DMS114 treated with DMSO at 0.1 percent for 48 hours (cell line): ENCODE results near the gene SMPX.

Experiments used
- DNase-seq: peaks from one replicate; lab custom pipeline; 2025; ENCODE audit not compliant: unreplicated experiment; lab: John Stamatoyannopoulos, UW

Gene SMPX

GRCh38 chrX:21715825-21716224 lies 42.1 kb downstream of the SMPX start:
- DNase-seq: no peak

GRCh38 chrX:21715337-21715736 lies 42.6 kb downstream of the SMPX start:
- DNase-seq: no peak

DNA sequence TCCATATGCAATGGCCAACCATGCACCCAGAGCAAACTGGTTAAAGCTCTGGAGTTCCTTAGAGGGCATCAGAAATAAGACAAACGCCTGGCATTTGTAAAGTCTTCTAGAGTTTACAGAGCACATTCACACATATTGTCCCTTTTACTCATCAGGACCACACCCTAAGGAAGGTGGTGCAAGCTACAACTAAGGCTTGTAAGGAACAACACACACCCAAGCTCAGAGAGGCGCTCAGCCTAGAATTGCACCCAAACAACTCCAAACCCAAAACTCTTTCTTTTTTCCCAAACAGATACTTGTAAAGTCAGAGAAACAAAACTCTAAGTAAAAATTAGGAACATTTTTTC lies 46.1 kb downstream of the SMPX start:
- no peak for DNase-seq

- DNase-seq: no peak
Observed at GRCh38 chrX:21711129-21711847, 46.6 kb downstream of the SMPX start.

DNA sequence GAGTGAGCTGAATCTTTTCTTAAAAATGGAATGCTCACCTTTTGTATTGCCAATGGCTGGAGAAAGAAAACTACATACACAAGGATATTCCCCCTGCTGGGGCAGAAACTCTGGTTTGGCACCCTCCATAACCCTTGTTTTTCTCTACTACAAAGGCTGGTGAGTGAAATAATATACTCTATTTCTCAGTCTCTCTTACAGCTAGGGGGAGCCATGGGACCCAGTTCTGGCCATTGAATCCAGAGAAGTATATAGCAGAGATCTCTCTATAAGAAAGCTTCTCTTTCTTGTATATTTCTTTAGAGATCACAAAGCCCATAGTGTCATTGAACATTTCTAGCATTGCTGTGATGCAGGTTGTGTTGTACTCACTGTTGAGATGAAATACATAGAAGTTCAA lies 49.8 kb downstream of the SMPX start:
- DNase-seq: no peak

DNA sequence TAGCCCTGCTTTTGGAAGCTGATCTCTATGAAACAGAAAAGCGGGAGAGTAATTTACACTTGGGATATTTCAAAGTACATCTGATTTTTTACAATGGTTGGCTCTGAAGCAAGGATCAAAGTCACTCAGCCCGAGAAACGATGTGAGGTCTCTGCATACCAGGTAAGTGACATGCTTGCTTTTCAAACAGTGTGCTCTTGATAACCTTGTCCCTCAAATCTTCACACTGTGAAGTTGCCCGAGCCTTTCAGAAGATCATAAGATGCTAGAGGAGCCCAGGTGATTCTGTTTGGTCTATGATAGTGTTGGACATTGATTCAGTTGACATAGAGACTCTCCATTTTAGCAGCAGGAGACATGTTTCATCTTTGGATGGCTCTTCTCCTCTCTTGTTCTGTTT lies 52.7 kb downstream of the SMPX start:
- DNase-seq: no peak

DNA sequence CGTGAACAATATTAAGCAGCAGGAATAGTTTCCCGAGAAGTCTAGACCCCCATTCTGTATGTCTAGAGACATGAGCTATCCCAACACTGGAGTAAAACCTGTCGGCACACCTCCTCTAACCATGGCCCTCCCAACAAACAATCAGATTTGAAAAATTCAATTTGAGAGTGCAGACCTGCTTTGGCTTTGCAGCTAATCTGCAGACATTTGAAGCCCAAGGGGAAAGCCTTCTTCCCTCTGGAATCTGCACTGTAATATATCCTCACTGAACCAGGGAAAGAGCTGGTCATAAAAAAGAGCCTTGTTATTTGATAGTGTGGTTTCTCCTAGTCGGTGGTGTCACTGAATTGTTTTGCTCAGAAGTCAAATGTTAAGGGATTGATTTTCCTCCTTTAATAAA lies 55.2 kb downstream of the SMPX start:
- DNase-seq: no peak

GRCh38 chrX:21700967-21701366 lies 56.9 kb downstream of the SMPX start:
- no peak for DNase-seq

DNA sequence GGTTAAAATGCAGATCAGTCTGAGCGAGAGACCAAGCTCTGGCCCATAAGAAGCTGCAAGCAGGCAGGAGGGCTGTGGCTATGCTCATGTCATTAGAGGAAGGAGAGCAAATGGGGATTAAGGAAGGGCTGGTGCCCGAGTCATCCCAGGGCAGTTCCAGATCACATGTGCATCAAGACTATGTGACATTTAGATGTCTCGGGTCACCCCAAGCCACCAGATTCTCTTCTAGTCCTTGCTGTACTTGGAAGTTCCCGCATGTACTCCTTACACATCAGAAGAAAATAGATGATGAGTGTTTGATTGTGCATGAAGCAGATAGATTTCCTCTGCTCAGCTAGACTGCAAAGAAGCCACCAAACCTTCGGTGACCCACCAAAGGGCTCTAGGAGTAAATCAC lies 57.6 kb downstream of the SMPX start:
- no peak for DNase-seq

- DNase-seq: no peak
Observed at GRCh38 chrX:21699136-21699535, 58.8 kb downstream of the SMPX start.

GRCh38 chrX:21698272-21698671 lies 59.6 kb downstream of the SMPX start:
- DNase-seq: no peak

- DNase-seq: no peak
Observed at GRCh38 chrX:21691512-21692018, 66.4 kb downstream of the SMPX start.

DNA sequence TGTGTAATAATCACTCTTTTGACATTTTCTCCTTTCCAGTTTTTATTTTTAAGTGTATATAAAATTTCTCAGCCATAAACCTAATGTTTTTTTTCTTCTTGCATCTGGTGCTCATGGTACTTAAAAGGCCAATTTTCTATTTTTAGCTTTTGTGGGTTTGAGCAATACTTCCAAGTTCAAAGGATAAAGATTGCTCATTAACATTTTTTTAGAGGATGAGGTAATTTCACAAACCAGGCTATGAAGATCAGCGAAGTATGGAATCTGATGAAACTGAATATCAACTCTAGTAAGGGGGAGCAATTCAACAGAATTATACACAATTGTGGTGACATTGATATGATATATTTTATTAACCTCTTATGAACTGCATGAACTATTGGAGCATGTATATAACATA lies 74.0 kb downstream of the SMPX start:
- no peak for DNase-seq

DNA sequence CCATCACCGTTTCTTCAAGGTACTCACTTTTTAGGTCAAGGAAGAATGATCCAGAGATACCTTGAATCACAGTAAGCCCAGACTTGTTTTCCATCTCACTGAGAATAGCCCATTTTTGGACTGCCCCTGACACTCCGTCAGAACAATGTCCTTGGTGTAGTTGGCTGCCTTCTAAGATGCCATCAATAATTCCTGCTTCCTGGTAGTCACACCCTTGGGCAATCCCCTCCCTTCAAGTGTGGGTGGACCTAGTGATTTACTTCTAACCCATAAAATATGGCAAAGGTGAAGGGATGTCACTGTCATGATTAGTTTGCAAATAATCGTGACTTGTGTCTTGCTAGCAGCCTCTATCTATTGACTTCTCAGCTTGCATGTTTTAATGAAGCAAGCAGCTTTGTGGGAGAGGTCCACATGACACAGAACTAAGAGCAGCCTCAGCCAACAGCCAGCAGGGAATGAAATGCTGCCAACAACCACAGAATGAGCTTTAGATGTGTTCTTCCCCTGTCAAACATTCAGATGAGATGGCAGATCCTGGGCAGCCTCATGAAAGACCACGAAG lies 79.8 kb downstream of the SMPX start:
- DNase-seq: no peak

- DNase-seq: no peak
Observed at GRCh38 chrX:21675931-21676330, 82.0 kb downstream of the SMPX start.

DNA sequence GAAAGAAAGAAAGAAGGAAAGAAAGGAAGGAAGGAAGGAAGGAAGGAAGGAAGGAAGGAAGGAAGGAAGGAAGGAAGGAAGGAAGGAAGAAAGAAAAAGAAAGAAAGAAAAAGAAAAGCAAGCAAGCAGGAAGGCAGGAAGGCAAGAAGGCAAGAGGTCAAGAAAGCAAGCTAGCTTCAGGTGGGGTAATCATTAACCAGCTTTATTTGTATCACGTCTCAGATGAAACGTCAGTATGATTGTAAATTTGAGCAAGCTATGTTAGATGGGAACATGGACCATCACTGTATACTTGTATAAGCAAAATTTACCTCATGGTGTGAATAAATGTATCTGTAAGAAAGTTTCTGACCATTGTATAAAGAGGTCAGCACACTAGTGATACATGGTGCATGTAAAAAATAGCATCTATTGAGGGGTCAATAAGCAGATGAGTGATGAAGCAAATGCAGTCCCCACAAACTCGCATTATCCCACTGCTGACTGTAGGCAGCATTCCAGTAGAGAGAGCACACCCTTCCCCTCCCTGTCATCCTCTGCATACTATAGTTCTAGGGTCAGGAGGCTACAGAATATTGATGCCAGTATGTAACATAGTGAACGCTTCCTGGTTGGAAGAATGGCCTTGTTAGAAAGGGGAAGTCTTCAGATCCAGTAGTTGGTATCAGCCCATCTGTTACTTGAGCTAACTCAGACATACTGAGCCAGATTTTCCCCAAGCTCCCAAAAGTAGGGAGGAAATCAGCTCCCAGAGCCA lies 83.3 kb downstream of the SMPX start:
- DNase-seq: no peak

DNA sequence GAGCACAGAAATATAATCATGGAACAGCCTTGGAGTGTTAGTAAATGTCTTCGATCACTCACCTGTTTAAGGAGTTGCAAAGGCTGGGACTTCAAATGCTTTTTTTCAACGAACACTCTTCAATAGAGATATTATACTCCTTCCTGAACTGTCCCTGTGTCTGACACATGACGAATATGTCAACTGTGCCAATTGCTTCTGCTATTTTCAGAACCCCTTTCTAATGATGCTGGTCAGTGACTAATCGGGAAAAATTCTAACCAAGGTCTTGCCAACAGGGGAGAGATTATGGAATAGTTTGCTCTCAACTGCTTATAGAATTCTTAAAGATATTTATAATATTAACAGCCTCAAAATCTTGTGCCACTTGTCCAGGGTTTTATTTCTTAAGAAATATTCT lies 91.2 kb downstream of the SMPX start:
- no peak for DNase-seq

DNA sequence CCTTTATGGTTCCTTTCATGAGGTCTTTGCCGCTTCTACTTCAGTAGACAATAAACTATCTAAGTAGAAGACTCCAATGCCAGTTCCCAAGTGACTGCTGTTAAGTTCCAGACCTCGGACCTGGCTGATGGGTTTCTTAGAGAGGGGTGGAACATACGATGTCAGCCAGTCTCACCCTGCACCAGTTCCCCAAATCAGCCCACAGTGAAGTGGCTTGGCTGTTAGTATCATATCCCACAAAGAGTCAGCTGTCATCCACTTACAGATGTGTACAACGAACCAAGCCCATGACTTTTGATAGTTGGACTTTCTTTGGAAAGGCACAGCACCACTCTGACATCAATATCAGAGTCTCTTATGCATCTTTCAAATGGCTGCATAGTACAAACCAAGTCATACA lies 91.7 kb downstream of the SMPX start:
- DNase-seq: no peak

DNA sequence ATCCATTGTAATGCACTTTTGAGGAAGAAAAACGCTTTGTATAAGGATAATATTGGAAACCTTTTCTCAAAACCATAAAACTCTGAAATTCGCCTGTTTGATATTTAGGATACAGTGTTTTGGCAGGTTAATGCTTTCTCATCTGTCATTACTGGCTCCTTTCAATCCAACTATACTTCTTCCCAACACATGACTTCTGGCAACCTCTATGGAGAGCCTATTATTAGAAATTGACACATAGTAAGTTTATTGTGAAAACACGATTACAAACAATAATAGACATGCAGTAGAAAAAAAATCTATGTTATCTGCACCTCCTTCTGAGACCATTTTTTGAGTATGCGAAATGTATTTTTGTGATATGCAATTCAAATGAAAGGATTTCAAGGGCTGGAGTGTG lies 95.2 kb downstream of the SMPX start:
- DNase-seq: no peak

DNA sequence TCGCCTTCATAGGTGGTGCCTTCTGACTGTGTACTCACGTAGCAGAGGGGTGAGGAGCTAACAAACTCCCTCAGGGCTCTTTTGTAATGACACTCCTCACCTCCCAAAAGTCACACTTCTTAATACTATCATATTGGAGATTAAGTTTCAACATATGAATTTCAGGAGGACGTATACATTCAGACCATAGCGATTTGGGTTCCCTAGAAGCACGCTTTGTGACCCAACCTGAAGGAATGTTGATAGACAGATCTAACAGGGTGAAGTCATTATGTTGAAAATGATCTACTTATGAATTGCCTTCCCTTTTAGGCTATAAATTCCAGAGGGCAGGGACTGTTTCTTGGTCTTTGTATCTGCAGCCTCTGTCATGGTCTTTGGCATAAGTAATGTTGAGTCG lies 96.6 kb downstream of the SMPX start:
- no peak for DNase-seq

DNA sequence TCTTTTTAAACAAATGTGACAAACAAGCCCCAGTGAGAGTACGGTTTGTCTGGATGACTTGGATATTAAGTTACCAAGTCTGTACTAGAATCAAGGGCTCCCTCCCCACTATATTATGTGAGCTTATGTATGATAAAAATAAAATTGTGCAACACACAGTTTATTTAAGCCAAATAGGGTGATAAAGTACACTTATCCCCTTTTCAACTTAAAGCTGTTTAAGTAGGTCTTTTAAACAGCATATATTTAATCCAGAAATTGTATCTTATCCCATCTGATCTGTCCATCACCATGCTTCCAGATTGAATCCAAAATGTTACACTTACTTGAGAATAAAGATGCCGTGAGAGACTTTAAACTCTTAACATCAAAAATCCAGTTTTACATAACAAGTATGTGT lies 97.8 kb downstream of the SMPX start:
- DNase-seq: no peak

DNA sequence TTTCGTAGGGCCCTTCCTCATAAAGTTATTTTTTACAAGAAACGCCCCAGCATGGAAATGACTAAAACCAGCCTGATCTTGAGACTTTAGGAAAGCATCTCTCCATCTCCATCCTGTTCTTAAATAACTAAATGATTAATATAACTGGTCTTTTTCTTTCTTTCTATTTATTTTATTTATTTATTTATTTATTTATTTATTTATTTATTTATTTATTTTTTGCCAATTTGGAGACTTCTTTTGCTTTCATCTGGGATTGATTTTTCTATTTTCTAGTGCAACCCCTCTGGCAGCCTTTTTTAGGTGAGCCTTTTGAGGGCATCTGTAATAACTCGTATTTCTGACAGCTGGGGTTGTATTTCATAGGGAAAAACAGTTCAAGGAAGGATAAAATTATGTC lies 98.6 kb downstream of the SMPX start:
- no peak for DNase-seq
